GM18505 (cell line): ENCODE results near the gene ELOVL6.

Source experiments
- ATAC-seq: cut with Tn5 transposase; IDR thresholded peaks from one replicate; pipeline ENCODE4 v1.9.1; 2021; ENCODE audit not compliant: unreplicated experiment
- POLR2A ChIP-seq: IDR thresholded peaks from 4 replicates; pipeline ENCODE4 v1.6.1; 2011; ENCODE audit warnings: borderline replicate concordance; ENCODE audit not compliant: insufficient read depth, insufficient read length; ENCODE audit errors: extremely low read depth

Gene ELOVL6

DNA sequence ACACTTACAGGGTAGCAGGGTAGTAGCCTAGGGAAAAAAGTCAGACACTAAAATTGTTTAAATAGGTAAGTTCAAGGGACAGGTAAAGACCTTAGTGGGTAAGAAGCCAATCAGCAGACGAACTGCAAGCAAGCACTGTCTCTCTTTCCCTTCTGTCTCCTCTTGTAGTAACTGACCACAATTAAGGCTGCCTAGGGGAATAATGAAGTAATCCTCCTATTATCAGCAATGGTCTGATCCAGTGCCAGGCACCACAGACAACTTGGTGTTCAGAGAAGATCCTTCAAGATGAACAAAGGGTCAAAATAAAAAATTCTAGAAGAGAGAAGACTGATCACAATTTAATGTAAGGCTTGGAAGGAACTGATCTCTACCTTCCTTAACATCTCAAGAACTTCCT, 62.9 kb downstream of the ELOVL6 start:
- TF ChIP-seq POLR2A, result no peak

GRCh38 chr4:110135076-110135475, 63.3 kb downstream of the ELOVL6 start:
- ATAC-seq, result no peak
- no peak for TF ChIP-seq POLR2A

More for the DNA sequence above, 62.9 kb downstream of the ELOVL6 start:
- no peak for ATAC-seq

DNA sequence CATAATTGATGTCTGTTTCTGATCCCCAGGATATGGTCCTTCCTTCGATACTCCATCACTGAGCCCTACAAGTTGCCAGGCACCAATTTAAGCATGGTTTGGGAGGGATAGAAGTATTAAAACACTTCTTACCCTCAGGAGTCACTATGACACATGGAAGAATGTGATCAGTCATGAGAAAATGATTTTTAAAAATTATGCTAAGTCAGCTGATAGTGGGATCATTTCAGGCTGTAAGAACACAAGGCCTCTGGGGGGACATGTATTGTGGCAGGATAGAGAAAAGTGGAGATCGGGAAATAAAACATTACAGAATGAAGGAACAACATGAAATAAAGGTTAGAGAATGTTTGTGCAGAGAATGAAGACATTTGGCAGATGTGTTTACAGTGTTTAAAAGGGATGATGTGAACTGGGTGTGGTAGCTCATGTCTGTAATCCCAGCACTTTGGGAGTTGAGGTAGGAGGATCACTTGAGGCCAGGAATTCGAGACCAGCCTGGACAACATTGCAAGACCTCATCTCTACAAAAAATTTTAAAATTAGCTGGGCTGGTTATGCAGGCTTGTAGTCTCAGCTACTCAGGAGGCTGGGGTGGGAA, 64.0 kb downstream of the ELOVL6 start:
- TF ChIP-seq POLR2A, result no peak
- no peak for ATAC-seq

DNA sequence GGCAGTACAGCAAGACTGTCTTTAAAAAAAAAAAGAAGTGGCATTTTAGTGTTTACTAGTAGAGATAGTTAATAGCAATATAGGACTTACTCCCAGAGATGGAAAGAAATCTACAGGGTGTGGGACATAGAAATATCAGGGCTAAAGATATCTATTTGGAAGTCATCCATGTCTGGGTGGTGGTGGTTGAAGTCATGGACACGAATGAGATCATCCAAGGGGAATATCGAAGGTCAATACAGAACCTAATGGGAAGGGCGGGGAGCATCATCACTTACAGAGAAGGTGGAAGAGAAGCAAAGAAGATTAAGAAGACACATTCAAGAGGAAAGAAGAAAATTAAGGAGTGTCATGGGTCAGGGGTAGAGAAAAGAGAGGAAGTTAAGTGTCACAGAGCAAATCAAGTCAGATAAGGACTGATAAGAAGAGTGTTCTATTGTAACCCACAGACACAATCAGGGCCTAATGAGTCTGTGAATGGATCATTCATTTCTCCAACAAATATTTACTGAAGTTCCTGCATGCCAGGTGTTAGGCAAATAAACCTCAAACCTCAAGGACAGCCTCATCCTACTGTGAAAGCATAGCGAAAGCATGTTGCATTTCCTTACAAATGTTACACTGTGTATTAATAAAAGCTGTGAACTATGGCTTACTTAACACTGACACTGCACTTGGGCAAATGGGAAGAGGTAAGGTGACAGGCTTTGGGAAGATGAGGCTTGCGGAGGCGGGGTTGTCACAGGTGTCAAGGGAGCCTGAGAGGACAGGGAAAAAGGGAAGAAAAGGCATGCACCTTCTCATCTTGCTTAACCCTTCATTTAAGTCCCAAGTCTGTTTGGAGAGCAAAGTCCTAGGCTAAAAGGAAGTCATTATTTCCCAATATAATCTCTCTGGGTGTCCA, 65.3 kb downstream of the ELOVL6 start:
- no peak for TF ChIP-seq POLR2A
- ATAC-seq, result no peak

DNA sequence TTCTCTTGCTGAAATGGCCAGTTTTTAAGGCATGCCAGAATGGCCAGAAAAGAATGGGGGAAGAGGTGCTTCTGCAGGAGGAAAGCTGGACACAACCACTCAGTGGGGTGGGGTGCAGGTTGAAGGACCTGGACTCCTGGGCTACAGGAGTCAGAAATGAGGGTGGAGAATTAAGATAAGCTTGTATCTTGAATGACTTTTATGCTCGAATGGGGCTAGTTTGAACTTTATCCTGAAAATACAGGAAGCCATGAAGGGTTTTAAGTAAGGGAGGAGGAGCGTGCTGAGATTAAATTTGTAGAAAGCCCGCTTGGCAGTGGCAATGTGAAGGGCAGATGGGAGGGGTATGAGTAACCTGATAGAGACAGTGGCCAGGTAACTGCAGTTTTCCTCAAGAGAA, 66.5 kb downstream of the ELOVL6 start:
- TF ChIP-seq POLR2A, result no peak
- ATAC-seq, result no peak

DNA sequence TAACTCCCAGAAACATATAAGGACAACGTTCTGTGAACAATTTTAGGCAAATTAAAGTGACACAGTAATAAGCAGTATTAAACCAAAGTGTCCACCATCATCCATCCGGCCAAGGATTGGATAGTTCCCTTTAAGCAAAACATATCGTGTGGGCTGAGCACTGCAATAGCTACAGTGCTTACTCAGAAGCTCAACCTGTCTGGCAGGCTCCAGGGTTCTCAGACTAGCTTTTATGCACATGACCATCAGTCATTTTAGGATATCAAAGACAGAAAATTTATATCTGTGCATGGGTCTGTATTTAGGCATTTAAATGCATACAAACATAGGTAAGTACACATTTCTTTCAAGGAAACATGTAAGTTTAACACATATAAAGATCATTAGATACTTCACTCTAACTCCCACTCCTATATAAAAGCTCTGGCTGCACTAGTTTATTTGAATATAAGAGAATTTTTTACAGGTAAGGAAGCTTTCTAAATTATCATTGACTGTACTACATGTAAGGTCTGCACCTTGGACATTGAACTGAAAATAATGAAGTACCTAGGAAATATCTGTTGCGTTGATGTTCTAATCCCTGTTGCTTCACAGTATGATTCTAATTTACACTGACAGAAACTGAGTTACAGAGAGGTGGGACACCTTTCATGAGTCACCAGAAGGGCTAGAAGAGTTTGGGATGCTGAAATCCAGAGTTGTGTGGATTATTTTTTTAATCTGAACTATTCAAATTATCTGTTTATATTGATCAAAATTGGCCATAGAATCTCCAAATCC, 67.6 kb downstream of the ELOVL6 start:
- ATAC-seq, result no peak

GRCh38 chr4:110129544-110129943, 68.9 kb downstream of the ELOVL6 start:
- ATAC-seq, result no peak
- TF ChIP-seq POLR2A, result no peak

More for the DNA sequence above, 67.6 kb downstream of the ELOVL6 start:
- TF ChIP-seq POLR2A, result no peak

- no peak for TF ChIP-seq POLR2A
- no peak for ATAC-seq
These were observed 69.9 kb downstream of the ELOVL6 start for GRCh38 chr4:110128472-110128919.

DNA sequence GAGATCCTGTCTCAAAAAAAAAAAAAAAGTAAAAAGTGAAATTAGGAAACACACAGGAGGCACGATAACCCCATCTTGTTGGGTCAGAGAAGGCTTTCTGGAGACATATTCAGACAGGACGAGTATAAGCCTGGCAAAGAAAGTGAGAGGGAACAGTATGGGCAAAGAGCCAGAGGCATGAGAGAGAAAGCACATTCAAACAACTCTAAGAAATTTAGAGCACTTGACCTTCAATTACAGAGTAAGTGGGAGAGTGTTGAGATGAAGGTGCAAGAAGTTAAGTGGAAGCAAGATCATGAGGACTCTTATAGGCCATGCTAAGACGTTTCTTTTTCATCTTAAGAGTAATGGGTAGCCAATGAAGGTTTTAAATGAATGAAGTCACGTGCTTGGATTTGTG, 70.4 kb downstream of the ELOVL6 start:
- no peak for TF ChIP-seq POLR2A
- no peak for ATAC-seq

GRCh38 chr4:110124711-110125110, 73.7 kb downstream of the ELOVL6 start:
- TF ChIP-seq POLR2A, result no peak
- ATAC-seq, result peak; percentile 57

GRCh38 chr4:110122201-110122600, 76.2 kb downstream of the ELOVL6 start:
- ATAC-seq, result no peak
- TF ChIP-seq POLR2A, result no peak

DNA sequence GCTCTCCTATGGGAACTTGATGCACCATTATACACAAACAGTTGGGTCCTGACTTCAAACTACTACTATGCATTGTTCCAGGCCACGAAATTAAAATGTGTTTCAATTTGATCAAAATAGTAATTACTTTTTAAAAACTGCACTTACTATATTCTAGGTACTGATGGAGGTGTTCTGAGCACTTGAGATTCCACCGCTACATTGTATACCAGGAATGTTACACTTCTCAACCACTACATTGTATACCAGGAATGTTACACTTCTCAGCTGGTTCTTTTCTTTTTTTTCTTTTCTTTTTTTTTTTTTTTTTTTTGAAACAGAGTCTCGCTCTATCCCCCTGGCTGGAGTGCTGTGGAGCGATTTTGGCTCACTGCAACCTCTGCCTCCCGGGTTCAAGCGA, 77.9 kb downstream of the ELOVL6 start:
- ATAC-seq, result no peak
- TF ChIP-seq POLR2A, result no peak

- ATAC-seq, result peak; percentile 27
- TF ChIP-seq POLR2A, result no peak
These were observed 78.5 kb downstream of the ELOVL6 start for GRCh38 chr4:110119880-110120279.
